K562 (cell line): ENCODE data around the gene OPCML. TPM values are rescaled to one million over a fixed set of nuclear protein-coding genes. Genes with fewer than 3 reads are reported as not detected.
A peak's percentile ranks its signal among the peaks of the same experiment; 100 is the strongest.

Experiments used
- ATAC-seq: fragments of 200-7000 bp; cut with Tn5 transposase; 3 replicates; pipeline ENCODE4 v1.9.1; 2020; ENCODE audit warnings: moderate library complexity
- BruUV-seq: library from RNA; stranded (reverse); fragments of 400-500 nt; replicated peaks from 2 replicates; lab custom pipeline; 2021; lab: Mats Ljungman, UMichigan
- CTCF ChIA-PET: fragments of 300-600 bp; formaldehyde crosslinking; extraction: SDS; loops from one replicate; lab custom pipeline; 2021; ENCODE audit warnings: low intra/inter-chr PET ratio; lab: Yijun Ruan, JAX
- POLR2A ChIA-PET: fragments of 300-600, 350-650 bp; sonication (Branson Sonifier 250); formaldehyde crosslinking; extraction: SDS; loops from one replicate; lab custom pipeline; 2021; ENCODE audit warnings: antibody characterized with exemption, inconsistent platforms; lab: Yijun Ruan, JAX
- DNase-seq, 4 experiments: peaks; one replicate each; pipeline versions ENCODE4 v3.0.0 to v3.0.0-alpha.2; 2011 to 2018; ENCODE audit warnings: low spot score in 3 of 4, mixed read lengths in 3 of 4; ENCODE audit errors: extremely low read depth in 1 of 4
- FAIRE-seq: peaks from 2 replicates; lab custom pipeline; 2011; peaks lifted over from hg19 to GRCh38; lab: Jason Lieb, UNC
- H2AFZ ChIP-seq: 2 replicates; pipeline ENCODE4 v1.6.0; 2011; ENCODE audit warnings: low read depth, low read length, control low read depth, inconsistent platforms
- H3K27ac ChIP-seq: fragments of 200-600 bp; 3 replicates; pipeline ENCODE4 v1.8.0; 2011; ENCODE audit warnings: low read depth, mild to moderate bottlenecking, control low read depth, inconsistent platforms, low read length, moderate library complexity, mixed read lengths; ENCODE audit errors: extremely low read depth
- H3K27me3 ChIP-seq, 2 experiments: fragments of 300-600 bp in 1 of 2; 2 replicates in 1 of 2; 3 replicates in 1 of 2; pipeline versions ENCODE4 v1.6.0 to v1.8.0; 2011; ENCODE audit warnings: inconsistent platforms in 2 of 2, low read length in 2 of 2, mild to moderate bottlenecking in 1 of 2, mixed read lengths in 1 of 2, moderate library complexity in 1 of 2; ENCODE audit not compliant: control insufficient read depth in 2 of 2, insufficient read depth in 2 of 2
- H3K36me3 ChIP-seq: fragments of 300-600 bp; 3 replicates; pipeline ENCODE4 v1.8.0; 2011; ENCODE audit warnings: mild to moderate bottlenecking, low read length, inconsistent platforms; ENCODE audit not compliant: control insufficient read depth, insufficient read depth
- H3K4me1 ChIP-seq, 2 experiments: fragments of 200-600 bp in 1 of 2; replicated peaks in 1 of 2; 2 replicates in 1 of 2; 3 replicates in 1 of 2; pipeline versions ENCODE4 v1.5.1 to v1.8.0; 2011; ENCODE audit warnings: inconsistent platforms in 2 of 2, low read length in 2 of 2, mild to moderate bottlenecking in 1 of 2, mixed read lengths in 1 of 2, moderate library complexity in 1 of 2; ENCODE audit not compliant: control insufficient read depth in 2 of 2, insufficient read depth in 2 of 2
- H3K4me2 ChIP-seq: 2 replicates; pipeline ENCODE4 v1.6.1; 2011; ENCODE audit warnings: low read length, control low read depth, inconsistent platforms, mixed read lengths; ENCODE audit not compliant: insufficient read depth
- H3K4me3 ChIP-seq: fragments of 200-600 bp; sonication (generic), shearing (Covaris generic); 2 replicates; pipeline ENCODE4 v1.5.1; 2016; ENCODE audit warnings: control low read depth, inconsistent platforms
- H3K79me2 ChIP-seq: fragments of 200-600 bp; 3 replicates; pipeline ENCODE4 v1.8.0; 2011; ENCODE audit warnings: low read length, inconsistent platforms; ENCODE audit not compliant: control insufficient read depth, insufficient read depth
- H3K9ac ChIP-seq, 2 experiments: 2 replicates each; pipeline versions ENCODE4 v1.6.0 to v1.6.1; 2011; ENCODE audit warnings: low read depth in 2 of 2, low read length in 2 of 2, control low read depth in 1 of 2, inconsistent platforms in 1 of 2, mild to moderate bottlenecking in 1 of 2, mixed read lengths in 1 of 2; ENCODE audit not compliant: insufficient read depth in 1 of 2
- H3K9me1 ChIP-seq: one replicate; pipeline ENCODE4 v1.6.0; 2011; ENCODE audit warnings: inconsistent platforms, mild to moderate bottlenecking, low read length, moderate library complexity; ENCODE audit not compliant: control insufficient read depth, insufficient read depth
- H3K9me3 ChIP-seq: replicated peaks from 2 replicates; pipeline ENCODE4 v1.5.1; 2011; ENCODE audit warnings: low read depth, low read length, inconsistent platforms; ENCODE audit not compliant: control insufficient read depth, insufficient read depth
- H4K20me1 ChIP-seq: replicated peaks from 2 replicates; pipeline ENCODE4 v1.6.1; 2011; ENCODE audit warnings: low read length, inconsistent platforms, mixed read lengths; ENCODE audit not compliant: control insufficient read depth, insufficient read depth
- C11orf30 ChIP-seq: fragments of 450-650 bp; IDR thresholded peaks from 2 replicates; pipeline ENCODE4 v1.6.1; 2016; ENCODE audit warnings: low read depth, mild to moderate bottlenecking
- ESRRA ChIP-seq: fragments of 450-650 bp; IDR thresholded peaks from 2 replicates; pipeline ENCODE4 v1.6.1; 2014; ENCODE audit warnings: low read depth, mild to moderate bottlenecking, moderate library complexity, borderline replicate concordance
- FOXA1 ChIP-seq: fragments of 450-650 bp; IDR thresholded peaks from 2 replicates; pipeline ENCODE4 v1.6.1; 2016; ENCODE audit warnings: mild to moderate bottlenecking, borderline replicate concordance
- HCFC1 ChIP-seq: IDR thresholded peaks from 2 replicates; pipeline ENCODE4 v1.6.1; 2012; ENCODE audit warnings: low read depth, low read length, improper control_type of control experiment
- NFE2 ChIP-seq: IDR thresholded peaks from 2 replicates; pipeline ENCODE4 v1.6.1; 2014; ENCODE audit warnings: antibody characterized with exemption, low read depth
- TAF9B ChIP-seq: fragments of 450-650 bp; IDR thresholded peaks from 2 replicates; pipeline ENCODE4 v1.6.1; 2018; ENCODE audit warnings: mild to moderate bottlenecking; ENCODE audit not compliant: partially characterized antibody
- ZNF316 ChIP-seq: fragments of 450-650 bp; IDR thresholded peaks from 2 replicates; pipeline ENCODE4 v1.6.1; 2016
- ZNF584 ChIP-seq: fragments of 200-800 bp; sonication (Bioruptor generic); IDR thresholded peaks from 2 replicates; pipeline ENCODE4 v1.6.1; 2016; ENCODE audit warnings: low read depth, mild to moderate bottlenecking, missing genetic modification characterization, missing compliant biosample characterization
- WGBS: fragments of 100-300 bp; shearing (Covaris generic); methylation state at CpG from one replicate; pipeline ENCODE4 v1.1.6; 2016; ENCODE audit warnings: low coverage, mixed read lengths; ENCODE audit not compliant: insufficient coverage; ENCODE audit errors: missing lambda C conversion rate; 5-methylcytosine and 5-hydroxymethylcytosine counted together
- in situ Hi-C: fragments of 300-500 bp; cut with MboI; formaldehyde crosslinking; loops from 4 replicates; pipeline ENCODE4 v1.15.0; 2018; ENCODE audit warnings: inconsistent platforms, mixed read lengths
- intact Hi-C: fragments of 100-400 bp; cut with micrococcal nuclease; formaldehyde crosslinking; loops from 2 replicates; pipeline ENCODE4 v1.14.2; 2022
- polyA plus RNA-seq, 8 experiments: library from polyadenylated mRNA; depleted of rRNA in 4 of 8; stranded (reverse) in 5 of 8; unstranded in 3 of 8; fragments of >200 nt; fragmentation: Nextera tagmentation in 2 of 8; fragmentation: Illumina TruSeq in 1 of 8; extraction: Ambion mirVana in 2 of 8; extraction: Trizol in 1 of 8; gene quantifications; 2 replicates each; pipeline versions ENCODE4 v1.2.1 to v1.2.3, GENCODE V29; 2011 to 2014; ENCODE audit warnings: inconsistent platforms in 1 of 8, missing spikeins in 1 of 8
- total RNA-seq, 7 experiments: library from RNA; depleted of rRNA in 6 of 7; stranded (reverse); fragments of >200 nt in 6 of 7; fragmentation: Illumina TruSeq in 2 of 7; extraction: Trizol in 2 of 7; gene quantifications; 2 replicates each; pipeline versions ENCODE4 v1.2.1 to v1.2.3, GENCODE V29; 2011 to 2021; ENCODE audit warnings: low replicate concordance in 1 of 7

OPCML gene
- total and polyA plus RNA-seq, 9 of the 15 experiments (the other 6 are each of a cell fraction or from before 2014, with no cell fraction given), result not detected

DNA sequence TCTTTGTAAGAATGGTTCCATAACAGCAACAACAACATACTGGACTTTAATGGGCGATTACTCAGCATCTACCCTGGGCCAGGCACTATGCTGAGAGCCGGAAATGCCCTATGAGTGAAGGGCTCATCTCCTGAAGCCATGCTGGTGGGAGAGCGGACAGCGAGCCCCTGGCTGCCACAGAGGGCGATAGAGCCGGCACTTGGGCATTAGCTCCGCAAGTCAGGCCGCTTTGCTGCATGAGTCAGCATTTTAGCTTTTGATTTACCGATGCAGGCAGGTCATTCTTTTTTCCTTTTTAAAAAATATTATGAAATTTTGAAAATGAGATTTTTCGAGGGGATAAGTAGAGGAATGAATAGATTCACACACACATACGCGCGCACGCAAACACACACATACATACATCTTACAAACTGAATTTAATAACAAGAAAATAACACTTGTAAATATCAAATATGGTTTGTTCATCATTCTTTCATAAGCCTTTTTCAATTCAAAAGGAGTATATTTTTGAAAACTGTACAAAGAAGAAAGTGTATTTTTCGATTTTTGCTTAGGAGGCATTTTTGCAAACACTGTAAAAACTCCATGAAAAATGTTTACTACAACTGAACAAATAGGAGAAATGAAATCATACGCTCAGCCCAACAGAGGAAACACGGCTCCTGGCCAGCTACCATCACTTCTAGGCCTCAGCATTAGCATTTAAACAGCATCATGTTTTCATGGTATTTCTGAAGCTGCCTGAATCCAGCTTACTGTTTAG lies 667.3 kb downstream of the OPCML start:
- DNase-seq (no peak), FAIRE-seq (no peak), ATAC-seq (no peak)
- no peaks in the 10 kb centered on the region for H3K9me3 ChIP-seq
- ChIA-PET POLR2A (no interaction called here), CTCF (no interaction called here)
- no peaks in the 10 kb centered on the region for H3K79me2 ChIP-seq
- H3K4me3 ChIP-seq, result no peak overlapping the region
- no peaks in the 10 kb centered on the region for H3K9me1 ChIP-seq
- H3K9ac ChIP-seq, result no peak overlapping the region
- TF ChIP-seq ZNF584 (CRISPR knock-in tag) (no peak), ZNF316 (0 out of 2 replicates have a peak, but pooled peaks have one; percentile 25), NFE2 (peak; percentile 17; the same call in 1 of the 2 replicates), TAF9B (no peak), HCFC1 (no peak), ESRRA (no peak), C11orf30 (0 out of 2 replicates have a peak, but pooled peaks have one; percentile 5), FOXA1 (no peak)
- no peak overlapping the region for H3K27ac ChIP-seq
- 12% methylated on average over 17 of the region's 17 CpGs for WGBS
- intact Hi-C loops (no loop called here), in situ Hi-C loops (no loop called here)
- BruUV-seq, result no TSS peak
- H4K20me1 ChIP-seq, result no peaks in the 10 kb centered on the region
- no peaks in the 10 kb centered on the region for H3K27me3 ChIP-seq
- no peaks in the 10 kb centered on the region for H3K4me1 ChIP-seq
- no peaks in the 10 kb centered on the region for H3K36me3 ChIP-seq
- no peak overlapping the region for H2AFZ ChIP-seq
- no peak overlapping the region for H3K4me2 ChIP-seq
